ENCODE data around the gene RGS9BP. TPM values are rescaled to one million over a fixed set of nuclear protein-coding genes. Genes with fewer than 3 reads are reported as not detected.

RGS9BP gene
- polyA plus RNA-seq, 3 donors = 0.03 TPM; not detected in 2

DNA sequence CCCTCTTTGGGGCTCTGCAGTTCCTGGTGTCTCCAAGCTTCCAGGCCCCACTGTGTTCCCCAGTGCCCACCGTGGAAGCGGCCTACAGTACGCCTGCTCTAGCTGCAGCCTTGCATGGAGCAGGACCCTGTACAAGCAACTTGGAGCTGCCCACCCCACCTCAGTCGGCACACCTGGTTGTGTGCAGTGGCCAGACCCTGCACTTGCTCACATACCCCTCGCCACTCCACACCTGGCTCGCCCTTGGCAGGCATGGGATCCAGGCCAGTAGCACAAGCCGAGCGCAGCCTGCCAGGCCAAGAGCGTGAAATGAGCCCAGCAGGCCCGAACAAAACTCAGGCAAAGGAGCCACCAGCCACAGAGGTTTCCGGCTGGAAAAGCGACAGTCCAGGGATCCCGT, 37.0 kb upstream of the RGS9BP start:
- H3K79me2 ChIP-seq (ENCODE audit: insufficient read depth, low read length) = no peaks in the 10 kb centered on the region
- Mint-ChIP-seq H3K27ac (no peak overlapping the region), H3K4me3 (no peak overlapping the region), H3K4me1 (no peaks in the 10 kb centered on the region), H3K9me3 (no peaks in the 10 kb centered on the region), H3K27me3 (ENCODE audit: low read depth in 3 of 3) (no peaks in the 10 kb centered on the region), H3K36me3 (peaks cover 80 to 92% of the 10 kb centered on the region in 2 donors)
- H4K20me1 ChIP-seq (ENCODE audit: insufficient read depth, low read length) = no peaks in the 10 kb centered on the region
- no peak for DNase-seq
- TF ChIP-seq CTCF (IDR thresholded peaks at IDR 0.05) = no peak
- no peak overlapping the region for H2AFZ ChIP-seq (ENCODE audit: insufficient read depth, low read depth, low read length, poor library complexity, severe bottlenecking)
- 98% methylated on average over 11 of the region's 13 CpGs for WGBS (ENCODE audit: insufficient coverage)
- H3K27me3 ChIP-seq (ENCODE audit: control insufficient read depth in 2 of 2, insufficient read depth in 2 of 2, low read length in 2 of 2) = no peaks in the 10 kb centered on the region
- intact Hi-C loops (cut with micrococcal nuclease) = no loop called here
- no peak overlapping the region for H3K4me2 ChIP-seq (replicated peaks; ENCODE audit: extremely low read depth, low read length, poor library complexity, severe bottlenecking)
- H3K4me3 ChIP-seq (replicated peaks in 1 of 3; ENCODE audit: low read depth in 2 of 3, low read length in 3 of 3) = no peak overlapping the region
- no peak overlapping the region for H3K9ac ChIP-seq (ENCODE audit: insufficient read depth, low read length, poor library complexity, severe bottlenecking)
- H3K4me1 ChIP-seq (ENCODE audit: control insufficient read depth in 1 of 2, insufficient read depth in 2 of 2, low read length in 2 of 2) = no peaks in the 10 kb centered on the region
- H3K36me3 ChIP-seq (replicated peaks in 1 of 2; ENCODE audit: control insufficient read depth in 1 of 2, insufficient read depth in 2 of 2, low read length in 2 of 2) = peaks cover 72 to 82% of the 10 kb centered on the region in 2 donors
- no peak overlapping the region for H3K27ac ChIP-seq (ENCODE audit: low read depth in 1 of 2, low read length in 2 of 2)
- no peaks in the 10 kb centered on the region for H3K9me3 ChIP-seq (replicated peaks in 1 of 2; ENCODE audit: control insufficient read depth in 1 of 2, insufficient read depth in 1 of 2, low read length in 2 of 2)

- peaks cover 79 to 87% of the 10 kb centered on the region in 2 donors for H3K36me3 Mint-ChIP-seq
- H4K20me1 ChIP-seq (ENCODE audit: insufficient read depth, low read length) = no peaks in the 10 kb centered on the region
- no peak for TF ChIP-seq CTCF (IDR thresholded peaks at IDR 0.05)
- H3K36me3 ChIP-seq (replicated peaks in 1 of 2; ENCODE audit: control insufficient read depth in 1 of 2, insufficient read depth in 2 of 2, low read length in 2 of 2) = peaks cover 81 to 88% of the 10 kb centered on the region in 2 donors
- no peak overlapping the region for H2AFZ ChIP-seq (ENCODE audit: insufficient read depth, low read depth, low read length, poor library complexity, severe bottlenecking)
- no peak overlapping the region for H3K27ac Mint-ChIP-seq
- intact Hi-C loops (cut with micrococcal nuclease) = no loop called here
- no peak overlapping the region for H3K4me3 ChIP-seq (replicated peaks in 1 of 3; ENCODE audit: low read depth in 2 of 3, low read length in 3 of 3)
- no peaks in the 10 kb centered on the region for H3K4me1 Mint-ChIP-seq
- H3K27me3 Mint-ChIP-seq (ENCODE audit: low read depth in 3 of 3) = peaks cover 0 to 3% (median 0%) of the 10 kb centered on the region in 3 donors
- no peak overlapping the region for H3K27ac ChIP-seq (ENCODE audit: low read depth in 1 of 2, low read length in 2 of 2)
- no peak for DNase-seq
- H3K4me2 ChIP-seq (replicated peaks; ENCODE audit: extremely low read depth, low read length, poor library complexity, severe bottlenecking) = no peak overlapping the region
- no peak overlapping the region for H3K9ac ChIP-seq (ENCODE audit: insufficient read depth, low read length, poor library complexity, severe bottlenecking)
- no peaks in the 10 kb centered on the region for H3K4me1 ChIP-seq (ENCODE audit: control insufficient read depth in 1 of 2, insufficient read depth in 2 of 2, low read length in 2 of 2)
- H3K9me3 Mint-ChIP-seq = no peaks in the 10 kb centered on the region
- H3K79me2 ChIP-seq (ENCODE audit: insufficient read depth, low read length) = no peaks in the 10 kb centered on the region
- H3K4me3 Mint-ChIP-seq = no peak overlapping the region
- 98% methylated on average over 5 of the region's 12 CpGs for WGBS (ENCODE audit: insufficient coverage)
- H3K27me3 ChIP-seq (ENCODE audit: control insufficient read depth in 2 of 2, insufficient read depth in 2 of 2, low read length in 2 of 2) = no peaks in the 10 kb centered on the region
- no peaks in the 10 kb centered on the region for H3K9me3 ChIP-seq (replicated peaks in 1 of 2; ENCODE audit: control insufficient read depth in 1 of 2, insufficient read depth in 1 of 2, low read length in 2 of 2)
Measured at GRCh38 chr19:32642771-32643170, 32.9 kb upstream of the RGS9BP start.
